GM19438 (cell line): ENCODE data around the gene CCDC88C.
"Not testable (repeated sequence)": the region's sequence is repeated elsewhere in the genome, so short reads cannot be mapped to it uniquely, and the experiment has no call there.

Experiments
- ATAC-seq: cut with Tn5 transposase; IDR thresholded peaks from one replicate; pipeline ENCODE4 v1.9.1; 2021; ENCODE audit warnings: low read depth; ENCODE audit not compliant: unreplicated experiment

CCDC88C gene

GRCh38 chr14:91257328-91258010 is 160.2 kb downstream of the CCDC88C start:
- ATAC-seq = no peak

GRCh38 chr14:91256661-91257060 is 161.0 kb downstream of the CCDC88C start:
- no peak for ATAC-seq

- ATAC-seq = no peak
Observed at GRCh38 chr14:91255026-91255695, 162.5 kb downstream of the CCDC88C start.

GRCh38 chr14:91254461-91254860 is 163.2 kb downstream of the CCDC88C start:
- ATAC-seq = no peak

- no peak for ATAC-seq
Observed at GRCh38 chr14:91253795-91254323, 163.8 kb downstream of the CCDC88C start.

- ATAC-seq = no peak
Observed at GRCh38 chr14:91252871-91253794, 164.5 kb downstream of the CCDC88C start.

GRCh38 chr14:91250912-91251311 is 166.7 kb downstream of the CCDC88C start:
- ATAC-seq = no peak

GRCh38 chr14:91249841-91250616 is 167.6 kb downstream of the CCDC88C start:
- ATAC-seq = peak; percentile 85

GRCh38 chr14:91246051-91246852 is 171.4 kb downstream of the CCDC88C start:
- ATAC-seq = no peak

GRCh38 chr14:91245616-91246015 is 172.0 kb downstream of the CCDC88C start:
- ATAC-seq = not testable (repeated sequence)

GRCh38 chr14:91245029-91245428 is 172.6 kb downstream of the CCDC88C start:
- ATAC-seq = no peak

- ATAC-seq = no peak
Observed at GRCh38 chr14:91244501-91244901, 173.1 kb downstream of the CCDC88C start, which contains the start of gene GPR68. Gene GPR68, minus strand, starts transcription at chr14:91244704. Its CDS starts 9,654 bp downstream, at chr14:91235050.

GRCh38 chr14:91243074-91243471 is 174.5 kb downstream of the CCDC88C start:
- no peak for ATAC-seq

GRCh38 chr14:91242635-91243034 is 175.0 kb downstream of the CCDC88C start:
- ATAC-seq = no peak

GRCh38 chr14:91241863-91242262 is 175.8 kb downstream of the CCDC88C start:
- peak; percentile 39 for ATAC-seq

GRCh38 chr14:91238661-91239060 is 179.0 kb downstream of the CCDC88C start:
- no peak for ATAC-seq

- ATAC-seq = no peak
Observed at GRCh38 chr14:91238085-91238484, 179.5 kb downstream of the CCDC88C start.

- ATAC-seq = no peak
Observed at GRCh38 chr14:91237219-91237618, 180.4 kb downstream of the CCDC88C start.

- no peak for ATAC-seq
Observed at GRCh38 chr14:91235841-91236240, 181.8 kb downstream of the CCDC88C start.
